ENCODE data around the gene BCAR3.

DNA sequence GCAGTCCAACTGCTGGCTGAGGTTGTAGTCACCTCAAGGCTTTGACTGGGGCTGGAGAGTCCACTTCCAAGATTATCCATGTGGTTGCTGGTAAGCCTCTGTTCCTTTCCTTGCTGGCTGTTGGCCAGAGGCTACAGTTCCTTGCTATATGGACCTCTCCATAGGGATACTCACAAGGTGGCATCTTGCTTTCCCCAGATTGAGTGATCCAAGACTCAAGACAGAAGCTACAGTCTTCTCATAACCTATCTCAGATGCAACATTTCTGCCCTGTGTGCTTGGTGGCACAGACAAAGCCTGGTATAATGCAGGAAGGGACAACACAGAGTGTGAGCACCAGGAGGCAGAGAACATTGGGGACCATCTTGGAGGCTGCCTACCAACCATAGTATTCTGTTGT is 121.9 kb downstream of the BCAR3 start:
- TF ChIP-seq, protein P1, sequence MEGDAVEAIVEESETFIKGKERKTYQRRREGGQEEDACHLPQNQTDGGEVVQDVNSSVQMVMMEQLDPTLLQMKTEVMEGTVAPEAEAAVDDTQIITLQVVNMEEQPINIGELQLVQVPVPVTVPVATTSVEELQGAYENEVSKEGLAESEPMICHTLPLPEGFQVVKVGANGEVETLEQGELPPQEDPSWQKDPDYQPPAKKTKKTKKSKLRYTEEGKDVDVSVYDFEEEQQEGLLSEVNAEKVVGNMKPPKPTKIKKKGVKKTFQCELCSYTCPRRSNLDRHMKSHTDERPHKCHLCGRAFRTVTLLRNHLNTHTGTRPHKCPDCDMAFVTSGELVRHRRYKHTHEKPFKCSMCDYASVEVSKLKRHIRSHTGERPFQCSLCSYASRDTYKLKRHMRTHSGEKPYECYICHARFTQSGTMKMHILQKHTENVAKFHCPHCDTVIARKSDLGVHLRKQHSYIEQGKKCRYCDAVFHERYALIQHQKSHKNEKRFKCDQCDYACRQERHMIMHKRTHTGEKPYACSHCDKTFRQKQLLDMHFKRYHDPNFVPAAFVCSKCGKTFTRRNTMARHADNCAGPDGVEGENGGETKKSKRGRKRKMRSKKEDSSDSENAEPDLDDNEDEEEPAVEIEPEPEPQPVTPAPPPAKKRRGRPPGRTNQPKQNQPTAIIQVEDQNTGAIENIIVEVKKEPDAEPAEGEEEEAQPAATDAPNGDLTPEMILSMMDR (IDR thresholded peaks at IDR 0.05) = no peak
- TF ChIP-seq POLR2A (IDR thresholded peaks at IDR 0.05) = no peak
